Mammary epithelial cell (primary cell): ENCODE data around the gene HMCN2.

Experiments used
- CTCF ChIP-seq, 2 donors: IDR thresholded peaks in 1 of 2; conservative IDR thresholded peaks in 1 of 2; 2 replicates each; pipeline ENCODE4 v1.5.1; 2011 to 2012; ENCODE audit warnings: inconsistent platforms in 2 of 2, low read length in 2 of 2, mild to moderate bottlenecking in 2 of 2, control low read depth in 1 of 2, low read depth in 1 of 2; ENCODE audit not compliant: insufficient read depth in 1 of 2; ENCODE audit errors: extremely low read depth in 1 of 2
- EZH2 ChIP-seq: IDR thresholded peaks from 2 replicates; pipeline ENCODE4 v1.6.1; 2012; ENCODE audit warnings: low read length, inconsistent platforms, borderline replicate concordance

DNA sequence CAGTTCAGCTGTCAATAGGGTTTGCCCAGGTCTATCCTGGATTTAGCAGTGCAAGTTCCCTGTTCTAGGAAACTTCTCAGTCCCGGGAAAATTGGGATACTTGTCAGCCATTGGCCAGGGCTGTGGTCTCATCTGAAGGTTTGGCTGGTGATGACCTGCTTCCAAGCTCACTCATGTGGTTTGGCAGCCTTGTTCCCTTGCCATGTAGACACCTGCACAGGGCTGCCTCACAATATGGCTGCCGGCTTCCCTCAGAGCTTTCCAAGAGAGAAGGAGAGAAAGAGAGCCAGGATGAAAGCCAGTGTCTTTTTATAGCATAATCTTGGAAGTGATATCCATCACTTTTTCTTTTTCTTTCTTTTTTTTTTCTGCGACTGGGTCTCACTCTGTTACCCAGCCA lies 37.7 kb upstream of the HMCN2 start:
- TF ChIP-seq CTCF (conservative IDR thresholded peaks at IDR 0.05 in 1 of 2, IDR thresholded peaks at IDR 0.05 in 1 of 2; ENCODE audit: extremely low read depth in 1 of 2, insufficient read depth in 1 of 2, low read depth in 1 of 2, low read length in 2 of 2): no peak
- no peak for TF ChIP-seq EZH2
